ENCODE results near the gene IL11RA. TPM values are rescaled to one million over a fixed set of nuclear protein-coding genes. Genes with fewer than 3 reads are reported as not detected.

The IL11RA gene
- total and polyA plus RNA-seq, 10 of the 15 experiments (the other 5 are each of a cell fraction or from before 2014, with no cell fraction given) = 0.32 to 5.8 (median 2.2) TPM

GRCh38 chr9:34611251-34611810 is 40.7 kb upstream of the IL11RA start (continued):
- no peak for TF ChIP-seq NKRF (conservative IDR thresholded peaks at IDR 0.05)
- no peak for TF ChIP-seq HDAC6 (IDR thresholded peaks at IDR 0.05; ENCODE audit: unreplicated experiment)

- H3K4me3 ChIP-seq = peak within 1 kb of the TSS; percentile 81
- peak within 1 kb of the TSS; percentile 95 for H2AFZ ChIP-seq (ENCODE audit: control insufficient read depth, low read depth, low read length)
- H4K20me1 ChIP-seq (ENCODE audit: control insufficient read depth, insufficient read depth) = no peaks in the 10 kb centered on the region
- 1% methylated on average over 44 of the region's 77 CpGs for WGBS (ENCODE audit: insufficient coverage, insufficient replicate concordance, low lambda C conversion rate, missing lambda C conversion rate)
- peak within 1 kb of the TSS; percentile 85 for H3K27ac ChIP-seq (ENCODE audit: control insufficient read depth, insufficient read depth)
- DNase-seq (ENCODE audit: low read depth, low spot score) (no peak), ATAC-seq (peak; percentile 98), FAIRE-seq (no peak)
- peaks cover 0 to 5% of the 10 kb centered on the region in 2 experiments; a peak in 1 of 4 replicates for H3K36me3 ChIP-seq (ENCODE audit: control insufficient read depth in 2 of 2, insufficient read depth in 2 of 2, low read length in 1 of 2)
- no TSS peak for BruUV-seq (replicated peaks)
- intact Hi-C loops (cut with micrococcal nuclease; ENCODE audit: unreplicated experiment) (loop anchor here (1.0 kb wide), 1 partner anchor 22 kb away; no protein-coding TSS in a partner anchor), in situ Hi-C loops (cut with MboI) (no loop called here)
- H3K79me2 ChIP-seq (ENCODE audit: control insufficient read depth, insufficient read depth, low read length) = peaks cover 6% of the 10 kb centered on the region
- peaks cover 6% of the 10 kb centered on the region; the same call in 1 of the 2 replicates for H3K4me1 ChIP-seq (ENCODE audit: control insufficient read depth, insufficient read depth, low read length)
- RAD21 ChIA-PET (ENCODE audit: unreplicated experiment) = interaction anchor here (0.6 kb wide), 1 partner anchor 24 kb away, joined by 4 read pairs; no protein-coding TSS in a partner anchor
- SMC1A ChIA-PET (ENCODE audit: uncharacterized antibody, unreplicated experiment) = interaction anchor here (0.6 to 2.4 kb wide), 4 partner anchors 8 to 504 kb away, joined by 3 to 13 read pairs (median 4); partner anchors contain the start of genes ATOSB, DCTN3 and SIGMAR1
- no peaks in the 10 kb centered on the region for H3K27me3 ChIP-seq (replicated peaks in 1 of 2; ENCODE audit: control insufficient read depth in 2 of 2, insufficient read depth in 2 of 2, low read length in 1 of 2)
- POLR2A ChIA-PET = interaction anchor here (0.9 to 2.2 kb wide), 2 partner anchors 8 to 26 kb away, joined by 5 to 8 read pairs; partner anchors contain the start of genes DCTN3 and SIGMAR1
- H3K4me2 ChIP-seq (ENCODE audit: control insufficient read depth, insufficient read depth) = peak within 1 kb of the TSS; percentile 86
- CTCF ChIA-PET = interaction anchor here (0.7 to 5.6 kb wide), 9 partner anchors 8 to 1577 kb away, joined by 3 to 118 read pairs (median 3); partner anchors contain the start of genes DCTN3, GALT and SIGMAR1
- H3K9ac ChIP-seq (ENCODE audit: control insufficient read depth, insufficient read depth, low read length) = peak within 1 kb of the TSS; percentile 98
- H3K9me3 ChIP-seq (replicated peaks; ENCODE audit: control insufficient read depth, insufficient read depth, low read length) = no peaks in the 10 kb centered on the region; the same call in 2 of the 3 replicates
- peak; percentile 21; the same call in 1 of the 2 replicates for TF ChIP-seq SIN3A (IDR thresholded peaks at IDR 0.05; ENCODE audit: low read depth, low read length)
- no peak for TF ChIP-seq USF2 (IDR thresholded peaks at IDR 0.05; ENCODE audit: borderline replicate concordance, low read depth, low read length)
- no peak for TF ChIP-seq CBX3 (IDR thresholded peaks at IDR 0.05; ENCODE audit: borderline replicate concordance, low read depth)
- no peak for TF ChIP-seq TCF12 (IDR thresholded peaks at IDR 0.05; ENCODE audit: low read depth, low read length)
- peak; percentile 87; the same call in 1 of the 2 replicates for TF ChIP-seq TAF1 (IDR thresholded peaks at IDR 0.05; ENCODE audit: borderline replicate concordance, low read depth, low read length)
- TF ChIP-seq NR2C1 (IDR thresholded peaks at IDR 0.05) = no peak
- no peak for TF ChIP-seq BCLAF1 (IDR thresholded peaks at IDR 0.05)
- no peak for TF ChIP-seq MTA3 (IDR thresholded peaks at IDR 0.05; ENCODE audit: borderline replicate concordance, low read length)
- TF ChIP-seq BRCA1 (IDR thresholded peaks at IDR 0.05; ENCODE audit: low read depth, low read length) = no peak
- TF ChIP-seq MYC (IDR thresholded peaks at IDR 0.05; ENCODE audit: insufficient read depth, insufficient read length, insufficient replicate concordance, low read length, severe bottlenecking) = no peak
- 0 out of 2 replicates have a peak, but pooled peaks have one; percentile 42 for TF ChIP-seq CHD1 (IDR thresholded peaks at IDR 0.05; ENCODE audit: low read depth, low read length)
- TF ChIP-seq MTA2 (IDR thresholded peaks at IDR 0.05; ENCODE audit: low read depth) = no peak
Observed at GRCh38 chr9:34611811-34612787, 39.9 kb upstream of the IL11RA start, which contains the start of gene RPP25L. RPP25L (minus strand) TSS chr9:34612097; CDS start chr9:34611296, 801 bp downstream.
